HUDEP-2 (cell line): ENCODE measurements around the gene SETD2.

Experiments used
- DNase-seq, 76 experiments: peaks; one replicate each; lab custom pipeline; 2025; ENCODE audit not compliant: unreplicated experiment in 76 of 76; lab: John Stamatoyannopoulos, UW

The SETD2 gene

GRCh38 chr3:47000922-47001730, 162.8 kb downstream of the SETD2 start:
- no peak for DNase-seq

DNA sequence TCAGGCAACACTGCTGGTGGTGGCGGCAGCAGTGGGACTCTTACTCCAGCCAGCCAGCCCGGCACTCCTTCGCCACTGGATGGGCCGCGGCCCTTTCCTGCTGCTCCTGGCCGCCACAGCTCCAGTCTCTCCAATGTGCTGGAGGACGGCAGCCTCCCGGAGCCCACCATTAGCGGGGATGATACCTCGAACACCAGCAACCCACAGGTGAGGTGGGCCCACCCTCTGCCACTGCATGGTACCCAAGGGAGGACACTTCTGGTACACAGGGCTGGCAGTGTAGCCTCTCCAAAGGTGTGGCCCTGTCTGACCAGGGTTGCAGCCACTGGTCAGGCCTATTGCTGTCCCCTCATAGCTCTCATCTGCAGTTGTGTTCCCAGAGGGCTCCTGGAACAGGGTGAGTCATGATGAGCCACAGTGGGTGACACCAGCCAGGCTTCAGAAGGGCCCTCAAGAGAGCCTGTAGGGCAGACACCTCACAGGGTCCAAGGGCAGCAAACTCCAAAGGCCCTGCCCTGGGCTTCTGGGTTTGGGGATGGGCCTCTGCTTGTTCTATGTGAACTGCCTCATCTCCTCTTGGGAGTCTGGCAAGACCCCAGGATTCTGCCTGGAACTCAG, 163.6 kb downstream of the SETD2 start:
- no peak for DNase-seq

- no peak for DNase-seq
Observed at GRCh38 chr3:46999516-47000197, 164.3 kb downstream of the SETD2 start.

GRCh38 chr3:46998852-46999515, 164.9 kb downstream of the SETD2 start:
- no peak for DNase-seq

GRCh38 chr3:46998121-46998851, 165.6 kb downstream of the SETD2 start:
- peak in 61 of 76 experiments; percentile 2 to 68 (median 48) for DNase-seq

DNA sequence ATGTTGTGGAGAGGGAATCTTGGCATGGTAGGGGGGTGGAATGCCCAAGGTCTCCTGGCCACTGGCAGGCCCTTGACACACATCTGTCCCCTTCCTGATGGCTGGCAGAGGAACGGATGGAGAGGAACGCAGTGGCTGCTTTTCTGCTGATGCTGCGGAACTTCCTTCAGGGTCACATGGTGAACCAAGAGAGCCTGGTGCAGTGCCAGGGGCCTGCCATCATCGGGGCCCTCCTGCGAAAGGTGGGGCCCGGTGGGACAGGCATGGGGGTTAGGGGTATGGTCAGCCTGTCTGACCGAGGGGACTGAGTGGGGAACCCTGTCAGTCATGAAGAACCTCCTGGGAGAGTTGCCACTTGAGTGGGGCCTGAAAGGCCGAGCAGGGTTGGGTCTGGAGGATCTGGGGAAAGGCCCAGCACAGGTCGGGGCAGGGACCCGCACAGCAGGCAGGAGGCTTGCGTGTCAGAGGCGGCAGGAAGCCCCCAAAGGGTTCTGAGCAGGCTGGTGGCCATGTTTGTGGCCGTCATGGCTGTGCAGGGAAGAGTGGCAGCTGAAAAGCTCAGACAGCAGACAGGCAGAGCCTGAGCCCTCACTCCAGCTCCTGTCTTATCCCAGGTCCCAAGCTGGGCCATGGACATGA, 166.3 kb downstream of the SETD2 start:
- DNase-seq = no peak

DNA sequence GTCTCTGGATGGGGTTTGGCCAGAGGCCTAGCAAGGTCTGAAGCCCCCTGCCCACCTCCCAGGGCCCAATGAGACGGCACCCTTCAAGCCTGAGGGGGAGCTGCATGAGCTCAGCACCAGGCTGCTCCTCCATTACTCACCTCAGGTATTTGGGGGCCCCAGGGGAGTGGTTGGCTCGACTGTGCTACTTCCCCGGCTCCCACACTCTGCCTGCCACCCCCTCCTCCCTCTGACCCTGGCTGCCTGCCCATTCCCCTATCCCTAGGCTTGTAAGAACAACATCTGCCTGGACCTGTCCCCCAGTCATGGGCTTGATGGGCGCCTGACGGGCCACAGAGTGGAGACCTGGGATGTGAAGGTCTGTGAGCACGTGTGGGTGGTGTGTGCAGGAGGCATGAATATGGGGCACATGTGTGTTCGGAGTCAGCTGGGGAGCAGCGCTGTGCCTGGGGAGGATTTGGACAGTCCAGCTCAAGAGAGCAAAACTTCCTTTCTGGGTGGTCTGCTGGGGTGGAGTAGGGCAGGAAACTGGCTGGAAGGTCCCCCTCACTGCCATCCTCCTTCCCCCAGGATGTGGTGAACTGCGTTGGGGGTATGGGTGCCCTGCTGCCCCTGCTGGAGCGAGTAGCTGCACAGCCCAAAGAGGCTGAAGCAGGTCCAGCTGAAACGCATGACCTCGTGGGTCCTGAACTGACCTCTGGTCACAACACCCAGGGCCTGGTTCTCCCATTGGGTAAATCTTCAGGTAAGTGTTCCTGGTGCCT, 167.0 kb downstream of the SETD2 start:
- DNase-seq = no peak

DNA sequence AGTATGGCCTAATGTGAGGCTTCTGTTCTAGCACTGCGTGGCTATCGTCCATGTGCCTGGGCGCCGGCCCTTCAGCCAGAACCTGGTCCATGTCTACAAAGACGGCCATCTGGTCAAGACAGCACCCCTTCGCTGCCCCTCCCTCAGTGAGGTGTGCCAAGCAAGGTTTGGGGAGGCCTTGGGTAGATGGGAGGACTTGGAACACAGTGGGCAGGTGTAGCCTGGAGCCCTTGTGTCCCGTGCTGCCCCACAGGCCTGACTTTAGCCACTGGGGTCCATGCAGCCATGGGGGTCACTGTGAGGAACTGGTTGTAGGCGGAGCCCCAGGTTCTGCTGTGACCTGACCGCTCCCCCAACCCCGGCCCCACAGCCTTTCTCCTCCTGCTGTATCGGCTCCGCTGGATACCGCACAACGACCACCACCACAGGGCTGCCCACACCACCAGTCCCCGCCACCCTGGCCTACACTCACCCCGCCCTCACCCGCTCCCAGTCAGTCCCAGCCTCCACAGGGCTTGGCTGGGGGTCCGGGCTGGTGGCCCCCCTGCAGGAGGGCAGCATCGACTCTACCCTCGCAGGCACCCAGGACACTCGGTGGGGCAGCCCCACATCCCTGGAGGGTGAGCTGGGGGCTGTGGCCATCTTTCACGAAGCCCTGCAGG, 167.9 kb downstream of the SETD2 start:
- DNase-seq = no peak

- DNase-seq = no peak
Observed at GRCh38 chr3:46994801-46995731, 168.8 kb downstream of the SETD2 start.

GRCh38 chr3:46993986-46994385, 169.9 kb downstream of the SETD2 start:
- DNase-seq = no peak

DNA sequence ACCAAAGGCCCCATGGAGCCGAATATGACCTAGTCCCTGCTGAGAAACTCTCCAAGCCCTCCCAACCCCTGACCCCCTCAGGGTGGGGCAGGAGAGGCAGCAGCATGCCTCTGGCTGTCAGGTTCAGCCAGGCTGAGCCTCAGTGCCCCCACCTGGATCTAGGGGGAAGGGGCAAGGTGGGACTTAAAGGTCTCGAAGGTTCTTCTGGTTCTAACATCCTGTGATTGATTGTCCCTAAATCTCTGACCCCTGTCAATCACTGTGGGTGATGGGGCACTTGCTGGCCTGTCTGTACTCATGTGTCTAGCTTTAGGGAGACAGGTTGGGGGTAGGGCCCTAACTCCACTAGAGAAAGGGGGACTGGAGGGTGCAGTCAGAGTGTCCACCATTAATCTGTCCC, 170.6 kb downstream of the SETD2 start:
- no peak for DNase-seq

DNA sequence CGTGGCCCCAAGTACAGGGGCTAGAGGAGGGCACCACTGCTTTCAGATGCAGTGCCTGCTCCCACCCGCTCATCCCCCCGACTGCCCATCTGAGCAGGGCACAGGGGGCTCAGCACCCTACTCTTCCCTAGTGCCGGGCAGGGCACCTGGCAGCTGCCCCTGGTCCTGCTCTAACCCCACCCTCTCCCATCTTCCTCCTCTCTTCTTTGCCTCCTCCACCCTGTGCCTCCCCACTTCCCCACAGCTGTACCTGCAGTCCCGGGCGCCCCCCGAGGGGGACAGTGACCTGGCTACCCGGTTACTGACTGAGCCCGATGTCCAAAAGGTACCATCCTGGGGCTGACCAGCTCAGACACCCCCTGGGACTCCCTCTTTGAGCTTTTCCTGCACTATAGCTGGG, 171.7 kb downstream of the SETD2 start:
- DNase-seq = no peak

DNA sequence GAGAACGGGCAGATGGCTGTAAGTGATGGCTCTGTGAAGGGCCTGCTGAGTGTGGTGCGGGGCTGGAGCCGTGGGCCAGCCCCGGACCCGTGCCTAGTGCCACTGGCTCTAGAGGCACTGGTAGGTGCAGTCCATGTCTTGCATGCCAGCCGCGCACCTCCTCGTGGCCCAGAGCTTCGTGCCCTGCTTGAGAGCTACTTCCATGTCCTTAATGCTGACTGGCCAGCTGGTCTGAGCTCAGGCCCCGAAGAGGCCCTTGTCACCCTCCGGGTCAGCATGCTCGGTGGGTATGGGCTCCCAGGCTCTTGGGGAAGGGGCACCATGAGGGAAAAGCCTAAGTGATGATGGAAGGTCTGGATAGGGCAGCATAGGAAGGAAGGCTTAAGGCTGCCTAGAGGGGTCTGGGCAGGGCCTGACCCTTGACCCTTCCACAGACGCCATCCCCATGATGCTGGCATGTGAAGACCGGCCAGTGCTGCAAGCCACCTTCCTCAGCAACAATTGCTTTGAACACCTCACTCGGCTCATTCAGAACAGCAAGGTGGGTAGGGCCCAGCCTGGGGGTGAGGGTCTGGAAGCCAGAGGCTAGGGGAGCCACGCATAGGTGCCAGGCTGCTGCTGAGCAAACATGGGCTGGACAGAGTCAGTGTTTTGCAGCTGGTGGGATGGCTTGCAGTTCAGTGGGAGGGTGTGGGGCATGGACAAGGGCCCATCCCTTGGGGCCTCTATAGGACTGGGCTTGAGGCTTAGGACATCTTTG, 172.3 kb downstream of the SETD2 start:
- no peak for DNase-seq

DNA sequence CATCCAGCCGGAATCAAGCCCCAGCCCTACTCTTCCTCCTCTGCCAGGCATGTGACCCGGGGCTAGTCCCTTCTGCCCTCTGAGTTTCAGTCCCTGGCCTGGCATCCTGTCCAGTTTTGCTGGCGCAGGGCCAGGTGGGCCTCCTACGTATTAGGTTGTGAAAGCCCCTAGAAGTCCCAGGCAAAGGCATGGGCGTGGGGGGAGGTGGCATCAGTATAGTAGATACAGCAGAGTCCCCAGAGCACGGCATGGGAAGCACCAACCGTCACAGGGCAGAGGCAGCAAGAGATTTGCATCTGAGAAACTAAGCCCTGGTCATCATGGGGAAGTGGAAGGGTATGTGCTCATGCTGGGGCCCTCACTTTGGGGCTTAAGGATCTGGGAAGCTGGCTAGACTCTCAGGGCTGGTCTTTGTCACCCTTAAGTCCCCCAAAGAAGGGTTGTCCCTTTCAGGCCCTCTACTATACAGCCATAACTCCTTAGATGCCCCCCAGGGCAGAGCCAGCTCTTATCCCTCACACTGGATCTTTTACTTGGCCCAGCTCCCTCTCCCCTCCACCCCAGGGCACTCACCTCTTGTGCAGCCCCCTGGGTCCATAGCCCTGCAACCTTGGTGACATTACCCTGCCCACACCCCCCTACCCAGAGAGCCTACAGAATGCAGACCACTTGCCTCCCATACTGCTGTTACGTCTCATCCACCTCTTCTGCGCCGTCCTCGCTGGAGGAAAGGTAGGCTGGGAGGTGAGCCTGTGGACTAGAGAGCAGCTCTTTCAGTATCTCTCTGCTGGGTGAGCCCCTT, 173.1 kb downstream of the SETD2 start:
- no peak for DNase-seq

- DNase-seq = no peak
Observed at GRCh38 chr3:46989146-46989810, 174.6 kb downstream of the SETD2 start.

DNA sequence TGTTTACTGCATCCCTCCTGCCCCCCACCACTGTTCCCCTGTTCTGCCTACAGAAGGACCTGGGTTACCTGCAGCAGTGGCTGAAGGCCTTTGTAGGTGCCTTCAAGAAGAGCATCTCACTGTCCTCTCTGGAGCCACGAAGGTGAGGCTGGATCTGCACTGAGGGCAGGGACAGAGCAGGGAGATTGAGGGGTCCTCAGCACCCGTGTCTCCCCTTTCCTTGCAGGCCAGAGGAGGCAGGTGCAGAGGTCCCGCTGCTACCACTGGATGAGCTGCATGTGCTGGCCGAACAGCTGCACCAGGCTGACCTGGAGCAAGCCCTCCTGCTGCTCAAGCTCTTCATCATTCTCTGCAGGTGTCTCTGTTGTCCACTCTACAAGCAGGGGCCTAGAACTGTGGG, 175.3 kb downstream of the SETD2 start:
- DNase-seq = no peak
